ENCODE results near the gene AMER2.
"Not testable (repeated sequence)": the region's sequence is repeated elsewhere in the genome, so short reads cannot be mapped to it uniquely, and the experiment has no call there.

The AMER2 gene

GRCh38 chr13:25180775-25181537 lies 8.9 kb upstream of the AMER2 start:
- DNase-seq: no peak

GRCh38 chr13:25179832-25180774 lies 8.0 kb upstream of the AMER2 start:
- no peak for DNase-seq

GRCh38 chr13:25179011-25179410 lies 6.9 kb upstream of the AMER2 start:
- DNase-seq: no peak

- no peak for DNase-seq
These were observed 6.0 kb upstream of the AMER2 start for GRCh38 chr13:25178070-25178469.

- no peak for DNase-seq
These were observed 5.5 kb upstream of the AMER2 start for GRCh38 chr13:25177636-25178035.

GRCh38 chr13:25177012-25177411 lies 4.9 kb upstream of the AMER2 start:
- DNase-seq: no peak

- DNase-seq: no peak
These were observed 3.3 kb upstream of the AMER2 start for GRCh38 chr13:25175431-25175830.

- DNase-seq: no peak
These were observed 2.9 kb upstream of the AMER2 start for GRCh38 chr13:25175026-25175425.

- no peak for DNase-seq
These were observed 2.2 kb upstream of the AMER2 start for GRCh38 chr13:25174304-25174703.

GRCh38 chr13:25172303-25172630 lies 179 bp upstream of the AMER2 start:
- DNase-seq: no peak

GRCh38 chr13:25171170-25171516 lies 945 bp downstream of the AMER2 start:
- no peak for DNase-seq

- no peak for DNase-seq
These were observed 1.5 kb downstream of the AMER2 start for GRCh38 chr13:25170554-25171111.

- no peak for DNase-seq
These were observed 2.0 kb downstream of the AMER2 start for GRCh38 chr13:25169951-25170553.

GRCh38 chr13:25169356-25169755 lies 2.7 kb downstream of the AMER2 start:
- DNase-seq: no peak

- no peak for DNase-seq
These were observed 3.3 kb downstream of the AMER2 start for GRCh38 chr13:25168790-25169189.

GRCh38 chr13:25167382-25168174 lies 4.5 kb downstream of the AMER2 start:
- no peak for DNase-seq

GRCh38 chr13:25166306-25166705 lies 5.8 kb downstream of the AMER2 start:
- no peak for DNase-seq

- DNase-seq: no peak
These were observed 6.4 kb downstream of the AMER2 start for GRCh38 chr13:25165663-25166062.

GRCh38 chr13:25165163-25165562 lies 6.9 kb downstream of the AMER2 start:
- DNase-seq: not testable (repeated sequence)

GRCh38 chr13:25157681-25158080 lies 14.4 kb downstream of the AMER2 start:
- DNase-seq: no peak

- DNase-seq: no peak
These were observed 18.4 kb downstream of the AMER2 start for GRCh38 chr13:25153736-25154135.

- DNase-seq: no peak
These were observed 20.4 kb downstream of the AMER2 start for GRCh38 chr13:25151626-25152195.
